CD4-positive, alpha-beta T cell treated with Interleukin-15 for 4 hours (primary cell): ENCODE data around the gene SNCAIP.

ENCODE experiments used
- DNase-seq: peaks from one replicate; pipeline ENCODE4 v3.0.0-alpha.2; 2020; ENCODE audit warnings: low spot score

The SNCAIP gene

GRCh38 chr5:122426301-122426700 is 114.3 kb downstream of the SNCAIP start:
- DNase-seq: no peak

- no peak for DNase-seq
Measured at GRCh38 chr5:122427621-122428020, 115.6 kb downstream of the SNCAIP start.

- DNase-seq: no peak
Measured at GRCh38 chr5:122429545-122430318, 117.7 kb downstream of the SNCAIP start.

- no peak for DNase-seq
Measured at GRCh38 chr5:122430319-122430586, 118.2 kb downstream of the SNCAIP start.

GRCh38 chr5:122431298-122431697 is 119.3 kb downstream of the SNCAIP start:
- no peak for DNase-seq

GRCh38 chr5:122434205-122434970 is 122.4 kb downstream of the SNCAIP start:
- DNase-seq: no peak

GRCh38 chr5:122435234-122435633 is 123.2 kb downstream of the SNCAIP start:
- DNase-seq: no peak

GRCh38 chr5:122435761-122436160 is 123.7 kb downstream of the SNCAIP start:
- DNase-seq: no peak

- DNase-seq: no peak
Measured at GRCh38 chr5:122436615-122437014, 124.6 kb downstream of the SNCAIP start.

GRCh38 chr5:122439645-122440044 is 127.6 kb downstream of the SNCAIP start:
- no peak for DNase-seq

GRCh38 chr5:122442938-122443337 is 130.9 kb downstream of the SNCAIP start:
- DNase-seq: no peak

- DNase-seq: no peak
Measured at GRCh38 chr5:122444411-122444810, 132.4 kb downstream of the SNCAIP start.

- DNase-seq: no peak
Measured at GRCh38 chr5:122445070-122445469, 133.0 kb downstream of the SNCAIP start.

- no peak for DNase-seq
Measured at GRCh38 chr5:122447072-122447471, 135.0 kb downstream of the SNCAIP start.

GRCh38 chr5:122447879-122448278 is 135.8 kb downstream of the SNCAIP start:
- DNase-seq: no peak

- no peak for DNase-seq
Measured at GRCh38 chr5:122454541-122454940, 142.5 kb downstream of the SNCAIP start.

GRCh38 chr5:122455939-122456338 is 143.9 kb downstream of the SNCAIP start:
- DNase-seq: no peak

GRCh38 chr5:122457178-122457826 is 145.3 kb downstream of the SNCAIP start:
- DNase-seq: no peak

- no peak for DNase-seq
Measured at GRCh38 chr5:122458278-122458872, 146.3 kb downstream of the SNCAIP start.

GRCh38 chr5:122462486-122462885 is 150.4 kb downstream of the SNCAIP start:
- no peak for DNase-seq

- DNase-seq: no peak
Measured at GRCh38 chr5:122463221-122463620, 151.2 kb downstream of the SNCAIP start.

GRCh38 chr5:122464191-122464590 is 152.2 kb downstream of the SNCAIP start:
- DNase-seq: no peak
